DND-41 (cell line): Measurements from ENCODE around the gene CERS6.
A peak's percentile ranks its signal among the peaks of the same experiment; 100 is the strongest.

Experiments used
- ATAC-seq: fragments of 200-7000 bp; cut with Tn5 transposase; 3 replicates; pipeline ENCODE4 v1.9.1; 2021; ENCODE audit warnings: low read depth; ENCODE audit not compliant: insufficient read depth
- DNase-seq: peaks from one replicate; pipeline ENCODE4 v3.0.0-alpha.2; 2020
- H2AFZ ChIP-seq: 2 replicates; pipeline ENCODE4 v1.6.0; 2012; ENCODE audit warnings: low read depth, low read length
- H3K27ac ChIP-seq: 2 replicates; pipeline ENCODE4 v1.5.1; 2012; ENCODE audit warnings: low read length, inconsistent platforms
- H3K27me3 ChIP-seq: fragments of 200-600 bp; sonication (generic); 2 replicates; pipeline ENCODE4 v1.6.0; 2012; ENCODE audit warnings: low read length, mild to moderate bottlenecking, inconsistent platforms; ENCODE audit not compliant: insufficient read depth, poor library complexity
- H3K36me3 ChIP-seq: 2 replicates; pipeline ENCODE4 v1.5.1; 2012; ENCODE audit warnings: low read length, inconsistent platforms; ENCODE audit not compliant: insufficient read depth
- H3K4me1 ChIP-seq: 2 replicates; pipeline ENCODE4 v1.5.1; 2012; ENCODE audit warnings: mild to moderate bottlenecking, low read length; ENCODE audit not compliant: insufficient read depth
- H3K4me2 ChIP-seq: 2 replicates; pipeline ENCODE4 v1.6.0; 2012; ENCODE audit warnings: mild to moderate bottlenecking, moderate library complexity, low read length, inconsistent platforms; ENCODE audit not compliant: insufficient read depth
- H3K4me3 ChIP-seq, 2 experiments: fragments of 200-600 bp in 1 of 2; shearing (Covaris generic) in 1 of 2; 2 replicates each; pipeline ENCODE4 v1.5.1; 2012 to 2016; ENCODE audit warnings: inconsistent platforms in 2 of 2, low read length in 2 of 2, mild to moderate bottlenecking in 2 of 2, low read depth in 1 of 2, moderate library complexity in 1 of 2
- H3K79me2 ChIP-seq: 2 replicates; pipeline ENCODE4 v1.6.0; 2012; ENCODE audit warnings: low read length, inconsistent platforms; ENCODE audit not compliant: insufficient read depth
- H3K9ac ChIP-seq: 2 replicates; pipeline ENCODE4 v1.6.0; 2012; ENCODE audit warnings: low read depth, mild to moderate bottlenecking, inconsistent platforms, low read length, moderate library complexity
- H3K9me3 ChIP-seq: 2 replicates; pipeline ENCODE4 v1.5.1; 2012; ENCODE audit warnings: low read length, moderate library complexity, mild to moderate bottlenecking, inconsistent platforms; ENCODE audit not compliant: insufficient read depth, severe bottlenecking
- H4K20me1 ChIP-seq: 2 replicates; pipeline ENCODE4 v1.6.0; 2012; ENCODE audit warnings: low read length; ENCODE audit not compliant: insufficient read depth
- CTCF ChIP-seq: IDR thresholded peaks from 2 replicates; pipeline ENCODE4 v1.5.1; 2012; ENCODE audit warnings: borderline replicate concordance, low read length, moderate library complexity, mild to moderate bottlenecking; ENCODE audit not compliant: poor library complexity, severe bottlenecking; ENCODE audit errors: extremely low read depth
- EZH2 ChIP-seq: IDR thresholded peaks from 3 replicates; pipeline ENCODE4 v1.6.1; 2012; ENCODE audit warnings: borderline replicate concordance, low read depth, mild to moderate bottlenecking, moderate library complexity, low read length, inconsistent platforms; ENCODE audit not compliant: severe bottlenecking

Gene CERS6

GRCh38 chr2:168482952-168483831, 27.1 kb downstream of the CERS6 start:
- Histone ChIP-seq H3K79me2 (peaks cover 12% of the 10 kb centered on the region), H4K20me1 (peaks cover 5% of the 10 kb centered on the region; the same call in 1 of the 2 replicates), H3K27me3 (no peaks in the 10 kb centered on the region), H2AFZ (no peak overlapping the region), H3K9me3 (no peaks in the 10 kb centered on the region), H3K4me2 (no peak overlapping the region), H3K27ac (no peak overlapping the region), H3K4me1 (no peaks in the 10 kb centered on the region), H3K36me3 (no peaks in the 10 kb centered on the region), H3K4me3 (no peak overlapping the region), H3K9ac (no peak overlapping the region)
- DNase-seq (no peak), ATAC-seq (no peak)
- no peak for TF ChIP-seq EZH2
- TF ChIP-seq CTCF = no peak

GRCh38 chr2:168486477-168486876, 30.4 kb downstream of the CERS6 start:
- Histone ChIP-seq H3K4me2 (no peak overlapping the region), H3K79me2 (peaks cover 16% of the 10 kb centered on the region; the same call in 1 of the 2 replicates)

GRCh38 chr2:168490015-168490874, 34.2 kb downstream of the CERS6 start:
- Histone ChIP-seq H3K36me3 (peaks cover 4% of the 10 kb centered on the region; the same call in 1 of the 2 replicates), H3K4me3 (peak overlapping the region in 1 of 2 experiments; percentile 48; a peak in 2 of 4 replicates), H2AFZ (peak overlapping the region; percentile 51), H3K9ac (peak overlapping the region; percentile 35), H3K4me1 (peaks cover 22% of the 10 kb centered on the region), H4K20me1 (no peaks in the 10 kb centered on the region), H3K27ac (peak overlapping the region; percentile 63), H3K27me3 (no peaks in the 10 kb centered on the region), H3K4me2 (peak overlapping the region; percentile 69), H3K79me2 (peaks cover 24% of the 10 kb centered on the region; the same call in 1 of the 2 replicates), H3K9me3 (no peaks in the 10 kb centered on the region)
- ATAC-seq (peak; percentile 84), DNase-seq (peak; percentile 32)
- TF ChIP-seq CTCF (no peak), EZH2 (no peak)

More at GRCh38 chr2:168486477-168486876, 30.4 kb downstream of the CERS6 start:
- Histone ChIP-seq H2AFZ (no peak overlapping the region), H3K36me3 (no peaks in the 10 kb centered on the region), H3K27ac (no peak overlapping the region), H3K4me1 (peaks cover 19% of the 10 kb centered on the region), H3K27me3 (no peaks in the 10 kb centered on the region), H4K20me1 (peaks cover 1% of the 10 kb centered on the region; the same call in 1 of the 2 replicates), H3K9ac (no peak overlapping the region), H3K4me3 (no peak overlapping the region), H3K9me3 (no peaks in the 10 kb centered on the region)
- ATAC-seq (no peak), DNase-seq (no peak)
- TF ChIP-seq EZH2 (no peak), CTCF (no peak)
